GM19467 (cell line): ENCODE data around the gene DNTT.
A peak's percentile ranks its signal among the peaks of the same experiment; 100 is the strongest.

ENCODE experiments used
- ATAC-seq: cut with Tn5 transposase; IDR thresholded peaks from one replicate; pipeline ENCODE4 v1.9.1; 2021; ENCODE audit warnings: mild to moderate bottlenecking, moderate library complexity; ENCODE audit not compliant: unreplicated experiment

The DNTT gene

DNA sequence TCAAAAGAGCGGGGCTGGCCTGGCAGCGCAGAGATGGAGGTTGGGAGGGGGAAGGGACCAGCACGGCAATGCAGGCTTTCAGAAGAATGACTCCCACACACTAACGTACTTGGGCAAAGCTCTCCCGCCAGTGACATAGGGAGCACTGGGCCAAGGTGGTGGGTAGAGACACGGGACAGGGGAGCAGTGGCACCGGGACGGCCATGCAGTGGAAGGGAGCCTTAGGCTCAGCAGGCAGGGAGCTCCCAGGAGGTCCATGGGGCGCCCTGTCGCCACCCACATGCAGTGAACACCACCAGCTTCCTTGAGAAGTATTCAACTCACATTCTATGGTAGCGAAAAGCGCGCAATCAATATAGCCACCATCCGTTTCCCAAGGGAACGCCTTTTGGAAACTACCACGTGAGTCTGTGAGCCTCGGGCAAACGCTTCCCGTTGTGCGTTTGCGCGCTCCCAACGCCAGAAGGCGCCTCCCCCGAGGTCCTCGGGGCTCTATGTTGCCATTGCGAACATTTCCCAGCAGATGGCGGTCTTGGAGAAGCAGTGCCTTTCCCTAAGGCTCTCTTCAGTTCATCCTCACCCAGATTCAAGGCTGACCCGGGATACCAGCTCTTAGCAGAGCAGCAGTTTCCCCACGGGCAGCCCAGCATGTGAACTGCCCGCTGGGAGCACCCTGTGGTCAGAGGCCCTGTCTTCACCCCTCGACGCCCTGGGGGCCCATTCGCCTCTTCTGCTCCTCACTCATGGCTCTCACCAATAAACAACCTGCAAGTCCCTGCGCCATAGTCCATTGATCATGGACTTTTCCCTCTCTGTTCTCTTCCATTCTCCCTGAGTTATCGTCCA is 71.0 kb downstream of the DNTT start:
- peak; percentile 59 for ATAC-seq

DNA sequence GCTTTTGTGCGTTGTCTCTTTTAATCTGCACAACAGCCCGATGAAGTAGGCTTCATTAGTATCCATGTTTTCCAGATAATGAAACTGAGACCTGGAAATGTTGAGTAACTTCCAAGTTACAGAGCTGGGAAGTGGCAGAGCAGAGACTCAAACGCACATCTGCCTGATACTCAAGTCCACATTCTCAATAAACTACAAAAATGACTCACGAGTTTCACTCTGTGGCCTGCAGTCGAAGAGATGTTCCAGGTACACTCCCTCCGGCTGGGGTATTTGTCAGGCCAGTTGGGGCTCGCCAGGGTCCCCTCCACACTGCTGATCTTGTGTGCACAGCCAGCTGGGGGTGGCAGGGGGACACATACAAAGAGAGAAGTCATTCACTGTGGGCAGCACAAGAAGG is 72.2 kb downstream of the DNTT start:
- no peak for ATAC-seq

DNA sequence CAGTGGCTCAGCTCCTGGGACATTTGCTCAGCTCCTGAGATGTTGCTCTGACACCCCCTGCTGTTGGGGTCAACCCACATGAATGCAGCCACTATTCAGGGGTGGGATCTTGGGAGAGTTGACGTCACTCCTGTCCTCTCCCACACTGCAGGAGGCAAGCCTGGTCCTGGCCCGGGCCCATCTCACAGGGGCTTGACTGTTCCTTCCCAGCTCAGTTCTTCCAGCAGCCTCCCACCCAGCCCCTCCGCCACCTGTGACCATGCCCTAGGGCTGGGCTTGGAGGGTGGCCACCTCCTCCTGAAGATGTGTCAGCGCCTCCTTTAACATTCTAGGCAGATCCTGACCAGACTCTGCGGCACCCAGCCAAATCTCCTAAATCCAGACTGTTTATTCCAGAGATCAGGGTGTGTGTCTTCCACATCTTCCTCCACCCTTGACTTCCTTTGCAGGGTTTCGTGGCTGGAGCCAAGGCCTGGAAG is 73.6 kb downstream of the DNTT start:
- no peak for ATAC-seq

DNA sequence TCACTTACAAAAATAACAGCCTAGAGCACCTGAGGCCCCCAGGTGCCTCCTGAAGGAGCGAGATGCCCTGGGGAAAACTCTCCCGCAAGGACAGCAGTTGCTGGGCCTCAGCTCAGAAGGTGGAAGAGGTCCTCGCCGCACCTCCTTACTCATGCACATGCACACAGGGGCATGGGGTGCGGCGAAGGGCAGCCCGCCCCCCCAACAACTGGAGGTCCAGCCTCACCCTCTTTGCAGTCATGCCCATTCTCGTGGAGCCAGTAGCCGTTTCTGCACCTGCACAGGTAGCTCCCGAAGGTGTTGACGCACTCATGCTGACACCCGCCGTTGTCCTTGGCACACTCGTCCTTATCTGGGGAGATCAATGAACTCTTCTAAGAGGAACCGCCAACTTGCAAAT is 74.5 kb downstream of the DNTT start:
- ATAC-seq: no peak

DNA sequence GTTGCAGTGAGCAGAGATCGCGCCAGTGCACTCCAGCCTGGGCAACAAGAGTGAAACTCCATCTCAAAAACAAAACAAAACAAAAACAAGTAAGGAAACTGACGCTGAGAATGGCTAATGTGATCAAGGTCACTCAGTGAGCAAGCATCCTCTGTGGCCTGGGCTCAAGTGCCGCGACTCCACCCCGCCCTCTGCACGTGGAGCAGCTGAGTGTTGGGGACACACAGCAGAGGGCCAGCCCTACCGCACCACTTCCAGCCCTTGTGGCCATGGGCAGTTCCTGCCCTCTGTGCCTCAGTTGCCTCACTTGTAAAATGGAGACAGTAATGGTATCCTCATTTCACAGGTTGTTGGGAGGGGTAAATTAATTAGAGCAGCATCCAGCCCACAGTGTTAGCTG is 75.5 kb downstream of the DNTT start:
- no peak for ATAC-seq

DNA sequence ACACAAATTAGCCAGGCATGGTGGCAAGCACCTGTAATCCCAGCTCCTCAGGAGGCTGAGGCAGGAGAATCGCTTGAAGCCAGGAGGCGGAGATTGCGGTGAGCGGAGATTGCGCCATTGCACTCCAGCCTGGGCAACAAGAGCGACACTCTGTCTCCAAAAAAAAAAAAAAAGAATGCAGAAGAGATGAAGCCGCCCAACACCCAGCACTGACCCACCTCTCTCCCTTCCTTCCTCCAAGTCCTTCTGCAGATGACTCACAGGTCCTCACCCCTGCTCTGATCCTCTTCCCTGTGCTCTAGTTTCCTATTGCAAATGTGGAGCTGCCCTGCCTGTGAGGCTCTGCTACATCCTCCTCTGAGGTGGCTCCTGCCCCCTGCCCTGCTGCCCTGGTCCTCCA is 76.6 kb downstream of the DNTT start:
- no peak for ATAC-seq

DNA sequence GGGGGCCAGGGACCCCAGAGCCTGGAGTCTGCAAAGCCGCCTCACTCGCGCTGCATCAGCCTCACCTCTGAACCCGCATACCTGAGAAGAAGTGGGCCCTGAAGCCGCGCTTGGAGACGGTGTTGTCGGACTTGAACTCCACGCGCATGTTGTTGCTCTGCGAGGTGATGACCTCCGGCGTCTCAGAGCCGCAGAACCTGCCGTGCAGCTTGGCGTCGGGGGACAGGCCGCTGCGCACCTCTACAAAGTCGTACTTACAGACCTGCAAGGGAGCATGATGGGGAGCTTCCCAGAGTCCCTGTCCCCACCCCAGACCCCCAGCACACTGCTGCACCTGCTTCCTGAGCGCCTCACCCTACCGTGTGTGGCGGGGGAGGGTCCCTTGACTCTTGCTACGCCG is 80.3 kb downstream of the DNTT start:
- no peak for ATAC-seq

DNA sequence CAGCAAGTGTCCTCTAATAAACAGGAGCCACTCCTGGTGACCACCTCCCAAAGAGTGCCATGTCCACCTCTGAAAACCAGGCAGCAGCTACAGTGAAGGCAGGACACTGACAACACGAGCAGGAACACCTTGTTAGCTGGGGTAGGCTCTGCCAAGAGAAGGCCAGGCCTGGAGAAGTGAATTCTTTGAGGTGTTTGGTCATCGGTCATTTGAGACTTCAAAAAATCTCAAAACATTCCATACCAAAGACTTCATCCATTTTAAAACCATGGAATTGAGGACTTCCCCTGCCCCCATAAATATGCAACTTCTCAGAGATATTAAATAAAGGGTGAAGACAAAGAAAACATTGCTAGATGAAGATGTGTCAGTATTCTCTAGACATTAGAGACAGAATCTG is 82.9 kb downstream of the DNTT start:
- ATAC-seq: no peak

DNA sequence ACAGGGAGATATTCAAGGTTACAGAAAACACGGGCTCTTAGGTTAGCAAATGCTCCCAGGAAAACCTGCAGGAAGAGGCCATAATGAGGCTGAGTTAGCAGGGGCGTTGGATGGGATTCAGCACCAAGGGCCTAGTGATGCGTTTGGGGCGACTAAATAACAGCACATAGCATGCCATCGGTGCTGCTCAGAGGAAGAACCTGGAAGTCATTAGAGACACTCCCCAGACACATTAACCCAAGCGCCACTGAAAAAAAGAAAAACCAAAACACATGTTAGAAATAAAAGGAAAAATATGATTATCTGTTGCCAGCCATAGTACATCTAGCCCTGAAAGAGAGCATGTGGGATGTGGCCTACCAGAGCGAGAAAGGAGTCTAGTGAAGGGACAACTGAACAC is 83.4 kb downstream of the DNTT start:
- no peak for ATAC-seq
